ENCODE data around the gene TNS1. TPM values are rescaled to one million over a fixed set of nuclear protein-coding genes. Genes with fewer than 3 reads are reported as not detected.
A peak's percentile ranks its signal among the peaks of the same experiment; 100 is the strongest.

TNS1 gene
- polyA plus RNA-seq, 1 experiment: 19.7 TPM

DNA sequence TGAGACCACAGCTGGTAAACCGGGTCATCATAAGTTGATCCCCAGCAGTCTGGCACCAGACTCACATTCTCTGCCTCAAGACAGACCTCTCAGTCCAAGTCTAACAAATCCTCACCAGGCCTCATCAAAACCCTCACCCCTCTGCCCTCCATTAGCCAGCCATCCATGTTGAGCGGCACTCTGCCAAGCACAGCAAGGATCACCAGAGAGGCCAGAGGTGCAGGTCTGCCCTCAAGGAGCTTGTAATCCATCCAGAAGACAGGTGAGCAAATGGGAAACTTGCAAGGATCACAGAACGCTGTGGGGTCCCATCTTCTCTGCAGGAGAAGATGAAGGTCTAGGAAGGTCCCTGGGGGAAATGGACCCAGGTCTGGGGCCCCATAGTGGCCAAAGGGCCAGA is 63.6 kb downstream of the TNS1 start:
- POLR2A ChIA-PET: no interaction called here

DNA sequence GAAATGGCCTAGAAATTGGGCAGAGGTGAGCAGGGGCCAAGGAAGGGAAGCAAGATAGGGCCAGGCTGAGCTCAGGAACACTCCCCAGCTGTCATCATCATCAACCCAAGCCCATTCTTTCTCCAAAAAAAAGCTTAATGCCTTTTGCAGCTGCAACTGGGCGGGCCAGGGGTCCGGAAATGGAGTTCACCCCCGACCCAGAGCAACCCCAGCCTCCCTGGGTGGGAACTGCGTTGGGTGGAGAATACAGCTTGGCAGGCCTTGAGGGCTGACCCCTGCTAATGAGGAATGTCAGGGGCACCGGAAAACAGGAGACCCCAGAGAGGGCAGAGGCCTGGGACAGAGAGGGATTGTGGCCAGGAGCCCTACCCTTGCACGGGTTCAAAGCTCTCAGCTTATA is 64.8 kb downstream of the TNS1 start:
- H3K4me3 ChIP-seq (ENCODE audit: low read depth, low read length): no peak overlapping the region
- ChIA-PET POLR2A (no interaction called here), CTCF (interaction anchor here (1.3 kb wide), 1 partner anchor 153 kb away, joined by 5 read pairs; no protein-coding TSS in a partner anchor)
- DNase-seq (ENCODE audit: low read depth, low spot score): no peak
- H3K9me3 ChIP-seq (ENCODE audit: control insufficient read depth, insufficient read depth, low read length): no peaks in the 10 kb centered on the region
- no peaks in the 10 kb centered on the region for H3K27me3 ChIP-seq (ENCODE audit: control insufficient read depth, insufficient read depth, low read length)
- TF ChIP-seq, protein P1, sequence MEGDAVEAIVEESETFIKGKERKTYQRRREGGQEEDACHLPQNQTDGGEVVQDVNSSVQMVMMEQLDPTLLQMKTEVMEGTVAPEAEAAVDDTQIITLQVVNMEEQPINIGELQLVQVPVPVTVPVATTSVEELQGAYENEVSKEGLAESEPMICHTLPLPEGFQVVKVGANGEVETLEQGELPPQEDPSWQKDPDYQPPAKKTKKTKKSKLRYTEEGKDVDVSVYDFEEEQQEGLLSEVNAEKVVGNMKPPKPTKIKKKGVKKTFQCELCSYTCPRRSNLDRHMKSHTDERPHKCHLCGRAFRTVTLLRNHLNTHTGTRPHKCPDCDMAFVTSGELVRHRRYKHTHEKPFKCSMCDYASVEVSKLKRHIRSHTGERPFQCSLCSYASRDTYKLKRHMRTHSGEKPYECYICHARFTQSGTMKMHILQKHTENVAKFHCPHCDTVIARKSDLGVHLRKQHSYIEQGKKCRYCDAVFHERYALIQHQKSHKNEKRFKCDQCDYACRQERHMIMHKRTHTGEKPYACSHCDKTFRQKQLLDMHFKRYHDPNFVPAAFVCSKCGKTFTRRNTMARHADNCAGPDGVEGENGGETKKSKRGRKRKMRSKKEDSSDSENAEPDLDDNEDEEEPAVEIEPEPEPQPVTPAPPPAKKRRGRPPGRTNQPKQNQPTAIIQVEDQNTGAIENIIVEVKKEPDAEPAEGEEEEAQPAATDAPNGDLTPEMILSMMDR (IDR thresholded peaks at IDR 0.05; ENCODE audit: low read depth, low read length): no peak
- H3K27ac ChIP-seq (ENCODE audit: low read depth, low read length): peak overlapping the region; percentile 47

More for the DNA sequence above, 63.6 kb downstream of the TNS1 start:
- H3K4me3 ChIP-seq (ENCODE audit: low read depth, low read length): no peak overlapping the region
- CTCF ChIA-PET: interaction anchor here (1.3 kb wide), 1 partner anchor 154 kb away, joined by 5 read pairs; no protein-coding TSS in a partner anchor
- no peak overlapping the region for H3K27ac ChIP-seq (ENCODE audit: low read depth, low read length)
- H3K27me3 ChIP-seq (ENCODE audit: control insufficient read depth, insufficient read depth, low read length): no peaks in the 10 kb centered on the region
- TF ChIP-seq, protein P1 (IDR thresholded peaks at IDR 0.05; ENCODE audit: low read depth, low read length): no peak
- H3K9me3 ChIP-seq (ENCODE audit: control insufficient read depth, insufficient read depth, low read length): no peaks in the 10 kb centered on the region; the same call in 1 of the 2 replicates
- DNase-seq (ENCODE audit: low read depth, low spot score): no peak

DNA sequence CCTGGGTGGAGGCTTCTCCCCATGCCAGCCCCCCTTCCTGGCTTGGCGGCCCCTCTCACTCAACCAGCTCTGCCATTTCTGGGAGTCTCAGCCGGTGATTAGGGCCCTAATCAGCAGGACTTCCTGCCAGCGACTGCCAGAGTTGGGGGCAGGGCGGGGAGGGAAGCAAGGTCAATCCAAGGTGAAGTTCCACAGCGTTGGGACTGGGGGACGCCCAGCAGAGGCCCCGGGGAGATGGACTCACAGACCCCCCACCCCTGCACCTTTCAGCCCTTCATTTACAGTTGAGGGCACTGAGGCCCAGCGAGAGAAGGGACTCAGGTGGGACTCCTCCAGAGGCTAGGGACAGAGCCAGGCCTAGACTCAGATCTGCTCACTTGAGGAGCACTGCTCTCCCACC is 65.3 kb downstream of the TNS1 start:
- peak overlapping the region; percentile 65 for H3K27ac ChIP-seq (ENCODE audit: low read depth, low read length)
- H3K4me3 ChIP-seq (ENCODE audit: low read depth, low read length): no peak overlapping the region

DNA sequence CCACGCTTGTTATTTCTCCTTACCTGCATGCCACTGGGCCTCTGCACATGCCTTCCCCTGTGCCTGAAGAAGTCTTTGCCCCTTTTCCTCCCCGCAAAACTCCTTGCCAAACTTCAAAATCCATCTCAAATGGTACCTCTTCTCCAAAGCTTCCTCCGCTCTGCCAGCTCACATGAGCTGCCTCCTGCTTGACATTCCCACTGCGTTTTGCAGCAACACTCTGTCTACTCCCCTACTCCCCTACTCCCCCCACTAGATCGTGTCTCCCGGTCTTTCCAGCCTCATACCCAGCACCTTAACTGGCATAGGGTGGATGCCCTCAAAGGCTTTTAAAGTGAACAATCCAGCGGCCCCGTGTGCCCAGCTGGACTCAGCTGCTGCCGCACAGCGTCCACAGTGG is 65.8 kb downstream of the TNS1 start:
- Histone ChIP-seq H3K27ac (ENCODE audit: low read depth, low read length) (peak overlapping the region; percentile 65), H3K4me3 (ENCODE audit: low read depth, low read length) (no peak overlapping the region), H3K9me3 (ENCODE audit: control insufficient read depth, insufficient read depth, low read length) (no peaks in the 10 kb centered on the region), H3K27me3 (ENCODE audit: control insufficient read depth, insufficient read depth, low read length) (no peaks in the 10 kb centered on the region)
- DNase-seq (ENCODE audit: low read depth, low spot score): no peak
- TF ChIP-seq, protein P1 (IDR thresholded peaks at IDR 0.05; ENCODE audit: low read depth, low read length): no peak
- POLR2A ChIA-PET: interaction anchor here (0.9 kb wide), 1 partner anchor 29 kb away, joined by 6 read pairs; no protein-coding TSS in a partner anchor
- CTCF ChIA-PET: interaction anchor here (1.0 kb wide), 1 partner anchor 29 kb away, joined by 3 read pairs; no protein-coding TSS in a partner anchor

More for the DNA sequence above, 65.3 kb downstream of the TNS1 start:
- no peaks in the 10 kb centered on the region for H3K9me3 ChIP-seq (ENCODE audit: control insufficient read depth, insufficient read depth, low read length)
- no peak for DNase-seq (ENCODE audit: low read depth, low spot score)
- ChIA-PET CTCF (interaction anchor here (1.0 kb wide), 1 partner anchor 29 kb away, joined by 3 read pairs; no protein-coding TSS in a partner anchor), POLR2A (interaction anchor here (0.9 kb wide), 1 partner anchor 28 kb away, joined by 6 read pairs; no protein-coding TSS in a partner anchor)
- TF ChIP-seq, protein P1 (IDR thresholded peaks at IDR 0.05; ENCODE audit: low read depth, low read length): no peak
- no peaks in the 10 kb centered on the region for H3K27me3 ChIP-seq (ENCODE audit: control insufficient read depth, insufficient read depth, low read length)

DNA sequence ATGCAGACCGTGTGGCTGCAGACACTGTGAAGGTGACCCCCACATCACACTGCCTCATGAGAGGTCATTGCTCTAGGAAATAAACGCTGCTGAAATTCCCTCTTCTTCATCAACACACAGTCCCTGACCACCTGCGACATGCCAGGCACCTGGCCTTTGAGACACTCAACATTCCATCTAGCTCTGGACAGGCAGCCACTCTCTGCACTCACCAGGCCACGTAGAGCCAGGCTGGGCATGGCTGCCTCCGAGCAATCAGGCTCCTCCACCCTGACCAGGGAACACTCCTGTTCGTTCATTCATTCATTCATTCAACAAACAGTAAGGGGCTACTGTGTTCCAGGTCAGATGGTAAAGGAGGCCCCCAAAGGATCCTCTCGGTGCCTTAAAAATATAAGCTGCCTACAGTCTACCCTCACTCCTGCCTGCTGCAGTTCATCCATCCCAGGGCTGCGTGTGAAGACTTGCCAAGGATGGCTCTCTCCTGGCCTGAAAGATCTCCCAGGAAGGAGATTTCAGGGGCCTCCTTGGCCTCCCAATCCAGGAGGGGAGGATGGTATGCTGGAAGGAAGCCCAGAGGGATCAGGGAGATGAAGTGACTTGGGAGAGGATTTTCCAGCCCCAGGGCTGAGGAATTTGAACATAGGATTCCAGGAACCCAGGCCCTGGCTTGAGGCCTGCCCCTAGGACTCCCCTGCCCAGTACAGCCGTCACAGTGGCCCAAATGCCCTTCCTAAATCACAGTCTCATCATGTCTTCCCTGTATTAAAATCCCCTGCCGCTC is 66.7 kb downstream of the TNS1 start:
- ChIA-PET POLR2A (interaction anchor here (0.7 kb wide), 1 partner anchor 37 kb away, joined by 4 read pairs; no protein-coding TSS in a partner anchor), CTCF (interaction anchor here (0.6 to 1.0 kb wide), 2 partner anchors 30 to 46 kb away, joined by 3 read pairs; no protein-coding TSS in a partner anchor)
- no peaks in the 10 kb centered on the region for H3K9me3 ChIP-seq (ENCODE audit: control insufficient read depth, insufficient read depth, low read length)
- H3K27ac ChIP-seq (ENCODE audit: low read depth, low read length): peak overlapping the region; percentile 87
- H3K4me3 ChIP-seq (ENCODE audit: low read depth, low read length): no peak overlapping the region
- DNase-seq (ENCODE audit: low read depth, low spot score): no peak
- TF ChIP-seq, protein P1 (IDR thresholded peaks at IDR 0.05; ENCODE audit: low read depth, low read length): no peak
- H3K27me3 ChIP-seq (ENCODE audit: control insufficient read depth, insufficient read depth, low read length): no peaks in the 10 kb centered on the region

Data from AG04450 (cell line).